IMR-90 (cell line): ENCODE data around the gene OSBPL3. TPM values are rescaled to one million over a fixed set of nuclear protein-coding genes. Genes with fewer than 3 reads are reported as not detected.

Experiments used
- ATAC-seq: fragments of 200-7000 bp; cut with Tn5 transposase; 2 replicates; pipeline ENCODE4 v1.9.1; 2020; ENCODE audit warnings: low read depth, mild to moderate bottlenecking, moderate library complexity
- BruUV-seq: library from RNA; stranded (reverse); fragments of 400-500 nt; replicated peaks from 2 replicates; lab custom pipeline; 2021; lab: Mats Ljungman, UMichigan
- CTCF ChIA-PET: fragments of 300-600 bp; formaldehyde crosslinking; extraction: SDS; loops from one replicate; lab custom pipeline; 2021; ENCODE audit warnings: antibody characterized with exemption; lab: Yijun Ruan, JAX
- POLR2A ChIA-PET: fragments of 300-600 bp; sonication (Branson Sonifier 250); formaldehyde crosslinking; loops from one replicate; lab custom pipeline; 2022; ENCODE audit warnings: antibody characterized with exemption; ENCODE audit not compliant: unreplicated experiment; lab: Charles Lee
- DNase-seq: peaks from one replicate; pipeline ENCODE4 v3.0.0; 2013
- H2AFZ ChIP-seq: replicated peaks from 2 replicates; pipeline ENCODE3; 2013; ENCODE audit warnings: low read length, mild to moderate bottlenecking; ENCODE audit not compliant: poor library complexity
- H2AK5ac ChIP-seq: 2 replicates; pipeline ENCODE4 v1.6.1; 2013; ENCODE audit warnings: low read depth, low read length, inconsistent platforms
- H2AK9ac ChIP-seq: replicated peaks from 2 replicates; pipeline ENCODE3; 2013; ENCODE audit warnings: mild to moderate bottlenecking, low read depth, low read length, moderate library complexity; ENCODE audit not compliant: poor library complexity
- H2BK120ac ChIP-seq: 2 replicates; pipeline ENCODE4 v1.6.1; 2013; ENCODE audit warnings: low read depth, low read length, inconsistent platforms
- H2BK15ac ChIP-seq: 3 replicates; pipeline ENCODE4 v1.6.1; 2013; ENCODE audit warnings: low read depth, low read length, inconsistent platforms
- H2BK20ac ChIP-seq: 2 replicates; pipeline ENCODE4 v1.6.1; 2013; ENCODE audit warnings: low read depth, mild to moderate bottlenecking, inconsistent platforms, low read length, moderate library complexity
- H2BK5ac ChIP-seq: 2 replicates; pipeline ENCODE4 v1.6.1; 2013; ENCODE audit warnings: mild to moderate bottlenecking, low read depth, low read length, inconsistent platforms; ENCODE audit not compliant: poor library complexity, severe bottlenecking
- H3K14ac ChIP-seq: replicated peaks from 2 replicates; pipeline ENCODE4 v1.6.1; 2013; ENCODE audit warnings: low read depth, low read length, inconsistent platforms
- H3K18ac ChIP-seq: 2 replicates; pipeline ENCODE4 v1.6.1; 2013; ENCODE audit warnings: low read depth, low read length, control low read depth
- H3K23ac ChIP-seq: 2 replicates; pipeline ENCODE4 v1.6.1; 2013; ENCODE audit warnings: low read depth, low read length, inconsistent platforms
- H3K27ac ChIP-seq: 2 replicates; pipeline ENCODE4 v1.5.1; 2013; ENCODE audit warnings: mild to moderate bottlenecking, control low read depth, low read length; ENCODE audit not compliant: insufficient read depth
- H3K27me3 ChIP-seq: 2 replicates; pipeline ENCODE4 v1.6.1; 2013; ENCODE audit warnings: low read length; ENCODE audit not compliant: control insufficient read depth, insufficient read depth
- H3K36me3 ChIP-seq: 2 replicates; pipeline ENCODE4 v1.6.1; 2013; ENCODE audit warnings: low read length, mixed read lengths; ENCODE audit not compliant: control insufficient read depth, insufficient read depth
- H3K4ac ChIP-seq: 2 replicates; pipeline ENCODE4 v1.6.1; 2013; ENCODE audit warnings: low read depth, low read length, inconsistent platforms
- H3K4me1 ChIP-seq: 2 replicates; pipeline ENCODE4 v1.6.1; 2013; ENCODE audit warnings: low read length, mixed read lengths; ENCODE audit not compliant: control insufficient read depth, insufficient read depth
- H3K4me2 ChIP-seq: 2 replicates; pipeline ENCODE4 v1.6.1; 2013; ENCODE audit warnings: low read depth, mild to moderate bottlenecking, control low read depth, low read length, moderate library complexity
- H3K4me3 ChIP-seq: 2 replicates; pipeline ENCODE4 v1.5.1; 2013; ENCODE audit warnings: low read depth, mild to moderate bottlenecking, control low read depth, low read length, moderate library complexity; ENCODE audit not compliant: insufficient read depth
- H3K56ac ChIP-seq: 2 replicates; pipeline ENCODE4 v1.6.1; 2013; ENCODE audit warnings: low read length, inconsistent platforms; ENCODE audit not compliant: insufficient read depth; ENCODE audit errors: extremely low read depth
- H3K79me1 ChIP-seq, 2 experiments: 2 replicates each; pipeline ENCODE4 v1.6.1; 2013; ENCODE audit warnings: low read length in 2 of 2, inconsistent platforms in 1 of 2, low read depth in 1 of 2
- H3K9ac ChIP-seq: 2 replicates; pipeline ENCODE4 v1.6.1; 2013; ENCODE audit warnings: low read depth, low read length, control low read depth
- H3K9me1 ChIP-seq: 2 replicates; pipeline ENCODE4 v1.6.1; 2013; ENCODE audit warnings: low read length, inconsistent platforms; ENCODE audit not compliant: insufficient read depth
- H3K9me3 ChIP-seq: 2 replicates; pipeline ENCODE4 v1.6.1; 2013; ENCODE audit warnings: low read length; ENCODE audit not compliant: control insufficient read depth, insufficient read depth
- H4K20me1 ChIP-seq: 2 replicates; pipeline ENCODE4 v1.6.1; 2013; ENCODE audit warnings: low read length, inconsistent platforms; ENCODE audit not compliant: insufficient read depth
- H4K5ac ChIP-seq: 2 replicates; pipeline ENCODE4 v1.6.1; 2013; ENCODE audit warnings: mild to moderate bottlenecking, low read depth, low read length, control low read depth
- H4K8ac ChIP-seq, 2 experiments: 2 replicates each; pipeline ENCODE4 v1.6.1; 2013; ENCODE audit warnings: low read depth in 2 of 2, low read length in 2 of 2, control low read depth in 1 of 2, inconsistent platforms in 1 of 2
- H4K91ac ChIP-seq: 2 replicates; pipeline ENCODE4 v1.6.1; 2013; ENCODE audit warnings: low read depth, low read length, inconsistent platforms; ENCODE audit not compliant: insufficient read depth
- CEBPB ChIP-seq: IDR thresholded peaks from 2 replicates; pipeline ENCODE4 v1.6.1; 2012; ENCODE audit warnings: low read depth, low read length, improper control_type of control experiment
- FOS ChIP-seq: fragments of 150-350 bp; IDR thresholded peaks from 2 replicates; pipeline ENCODE4 v1.6.1; 2016; ENCODE audit warnings: low read depth, low read length
- MAFK ChIP-seq: IDR thresholded peaks from 2 replicates; pipeline ENCODE4 v1.6.1; 2012; ENCODE audit warnings: low read depth, low read length, improper control_type of control experiment
- MXI1 ChIP-seq: IDR thresholded peaks from 2 replicates; pipeline ENCODE4 v1.6.1; 2012; ENCODE audit warnings: low read depth, mild to moderate bottlenecking, low read length, moderate library complexity, borderline replicate concordance
- POLR2A ChIP-seq: IDR thresholded peaks from 2 replicates; pipeline ENCODE4 v1.6.1; 2012; ENCODE audit warnings: mild to moderate bottlenecking, low read depth, low read length
- RAD21 ChIP-seq: IDR thresholded peaks from 2 replicates; pipeline ENCODE4 v1.6.1; 2012; ENCODE audit warnings: low read length, improper control_type of control experiment
- RCOR1 ChIP-seq: IDR thresholded peaks from 2 replicates; pipeline ENCODE4 v1.6.1; 2012; ENCODE audit warnings: mild to moderate bottlenecking, low read length, improper control_type of control experiment; ENCODE audit not compliant: insufficient replicate concordance
- RFX5 ChIP-seq: IDR thresholded peaks from 2 replicates; pipeline ENCODE4 v1.8.0; 2012; ENCODE audit warnings: low read depth, mild to moderate bottlenecking, low read length, moderate library complexity
- SMC3 ChIP-seq: fragments of 150-350 bp; IDR thresholded peaks from 2 replicates; pipeline ENCODE4 v1.6.1; 2016; ENCODE audit warnings: low read depth, mild to moderate bottlenecking, antibody characterized with exemption, low read length, moderate library complexity
- WGBS, 2 experiments: methylation state at CpG; one replicate each; pipeline versions ENCODE4 v1.1.5 to v1.1.7; 2013; ENCODE audit warnings: missing lambda C conversion rate in 2 of 2; ENCODE audit not compliant: insufficient read length in 1 of 2; ENCODE audit errors: extremely low coverage in 2 of 2; 5-methylcytosine and 5-hydroxymethylcytosine counted together
- dilution Hi-C: fragments of 300-500 bp; cut with HindIII; formaldehyde crosslinking; loops from one replicate; pipeline ENCODE4 v1.14.3; 2018; ENCODE audit warnings: low sequenced_read_pairs; ENCODE audit not compliant: unreplicated experiment
- in situ Hi-C: fragments of 300-500 bp; cut with MboI; formaldehyde crosslinking; loops from 3 replicates; pipeline ENCODE4 v1.14.3; 2019; ENCODE audit warnings: low sequenced_read_pairs, inconsistent platforms, mixed read lengths
- intact Hi-C: fragments of 100-400 bp; cut with micrococcal nuclease; formaldehyde crosslinking; loops from 2 replicates; pipeline ENCODE4 v1.10.0; 2022
- polyA plus RNA-seq, 3 experiments: library from polyadenylated mRNA; depleted of rRNA; stranded (reverse); fragments of >200 nt; gene quantifications; 2 replicates each; pipeline ENCODE4 v1.2.3, GENCODE V29; 2012; ENCODE audit warnings: low replicate concordance in 1 of 3
- total RNA-seq: library from RNA; depleted of rRNA; stranded (reverse); fragments of >200 nt; gene quantifications from 2 replicates; pipeline ENCODE4 v1.2.3, GENCODE V29; 2012
- TF ChIP-seq, protein P1 (sequence below): fragments of 150-350 bp; IDR thresholded peaks from 2 replicates; pipeline ENCODE4 v1.6.1; 2016; ENCODE audit warnings: low read depth, mild to moderate bottlenecking, low read length, moderate library complexity, borderline replicate concordance

Gene OSBPL3
- total and polyA plus RNA-seq, 2 of the 4 experiments (the other 2 are of a cell fraction), result 18.0 to 29.9 TPM

DNA sequence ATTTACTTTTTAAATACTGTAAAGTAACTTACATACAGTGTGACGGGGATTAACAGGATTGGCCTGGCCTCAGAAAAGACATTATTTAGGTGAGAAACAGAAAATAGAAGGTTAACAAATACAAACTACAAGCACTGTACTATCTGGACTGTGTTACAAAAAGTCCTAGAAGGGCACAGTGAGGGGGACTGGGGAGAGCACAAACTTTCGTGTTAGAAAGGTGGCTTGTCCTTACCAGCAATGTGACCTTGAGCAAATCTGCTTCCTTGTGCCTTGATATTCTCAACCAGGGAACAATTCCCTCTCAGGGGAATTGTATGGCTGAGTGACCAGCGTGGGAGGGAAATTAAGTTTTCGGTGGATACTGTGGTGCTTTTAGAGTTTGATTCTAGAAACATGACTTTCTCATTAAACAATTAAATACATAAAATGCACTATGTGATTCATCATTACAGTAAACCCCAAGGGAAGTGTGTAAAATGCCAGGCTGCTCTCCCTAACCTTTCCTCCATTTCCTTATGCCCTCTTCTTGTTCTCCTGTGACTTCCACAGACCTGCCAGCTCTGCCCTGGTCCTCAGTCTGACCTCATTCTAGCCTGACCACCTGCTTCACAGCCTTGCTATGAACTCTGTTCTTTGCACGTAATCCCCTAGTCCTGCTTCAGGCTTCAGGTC is 57.7 kb downstream of the OSBPL3 start (continued):
- no peak for TF ChIP-seq RAD21
- no peak for TF ChIP-seq FOS

DNA sequence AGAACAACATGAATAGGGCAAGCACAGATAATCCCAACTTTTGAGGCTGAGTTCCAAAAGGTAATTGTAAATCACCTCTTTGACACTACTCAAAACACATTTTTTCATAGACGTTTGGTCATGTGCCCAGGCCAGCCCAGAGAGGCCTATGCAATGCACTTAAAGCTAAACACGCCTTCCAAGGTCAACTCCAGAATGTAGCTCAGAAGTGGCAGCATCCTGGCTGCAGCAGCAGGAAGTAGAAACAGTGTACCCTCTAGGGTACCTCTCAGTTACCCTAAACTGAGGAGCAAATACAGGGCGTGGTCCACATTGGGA is 58.7 kb downstream of the OSBPL3 start:
- in situ Hi-C loops (no loop called here), intact Hi-C loops (loop anchor here (10.0 kb wide), 1 partner anchor 53 kb away; no protein-coding TSS in a partner anchor)
- peaks cover 57 to 71% of the 10 kb centered on the region in 2 experiments for H3K79me1 ChIP-seq

More for the DNA sequence above, 58.7 kb downstream of the OSBPL3 start:
- ChIA-PET CTCF (interaction anchor here (1.1 kb wide), 1 partner anchor 21 kb away, joined by 3 read pairs; no protein-coding TSS in a partner anchor), POLR2A (no interaction called here)
- BruUV-seq, result no TSS peak
- peak overlapping the region; percentile 13 for H3K14ac ChIP-seq
- H2AK5ac ChIP-seq, result 0 out of 2 replicates have a peak overlapping the region, but pooled peaks have one; percentile 4
- 0 out of 2 replicates have a peak overlapping the region, but pooled peaks have one; percentile 18 for H3K4ac ChIP-seq
- 50% methylated on average over 1 of the region's 3 CpGs; no CpG with 5 or more reads in 1 of the 2 experiments for WGBS, 2 experiments
- no peak overlapping the region for H2BK5ac ChIP-seq
- H4K8ac ChIP-seq, result no peak overlapping the region
- H3K27ac ChIP-seq, result no peak overlapping the region
- peaks cover 20% of the 10 kb centered on the region; the same call in 1 of the 2 replicates for H4K20me1 ChIP-seq
- no peak overlapping the region for H3K4me3 ChIP-seq
- H3K4me2 ChIP-seq, result no peak overlapping the region
- no peak overlapping the region for H2AFZ ChIP-seq
- peaks cover 28% of the 10 kb centered on the region for H3K4me1 ChIP-seq
- H4K5ac ChIP-seq, result peak overlapping the region; percentile 26; the same call in 1 of the 2 replicates
- H4K91ac ChIP-seq, result no peak overlapping the region
- H2BK15ac ChIP-seq, result no peak overlapping the region
- no peaks in the 10 kb centered on the region for H3K36me3 ChIP-seq
- H3K9me3 ChIP-seq, result no peaks in the 10 kb centered on the region
- H3K27me3 ChIP-seq, result no peaks in the 10 kb centered on the region
- dilution Hi-C loops, result no loop called here
- DNase-seq, result no peak
- H3K9me1 ChIP-seq, result peaks cover 22% of the 10 kb centered on the region
- no peak overlapping the region for H2BK20ac ChIP-seq
- TF ChIP-seq RCOR1 (no peak), RAD21 (no peak), MAFK (no peak), MXI1 (no peak), SMC3 (no peak), RFX5 (no peak), CEBPB (no peak), POLR2A (no peak)
- TF ChIP-seq, protein P1, sequence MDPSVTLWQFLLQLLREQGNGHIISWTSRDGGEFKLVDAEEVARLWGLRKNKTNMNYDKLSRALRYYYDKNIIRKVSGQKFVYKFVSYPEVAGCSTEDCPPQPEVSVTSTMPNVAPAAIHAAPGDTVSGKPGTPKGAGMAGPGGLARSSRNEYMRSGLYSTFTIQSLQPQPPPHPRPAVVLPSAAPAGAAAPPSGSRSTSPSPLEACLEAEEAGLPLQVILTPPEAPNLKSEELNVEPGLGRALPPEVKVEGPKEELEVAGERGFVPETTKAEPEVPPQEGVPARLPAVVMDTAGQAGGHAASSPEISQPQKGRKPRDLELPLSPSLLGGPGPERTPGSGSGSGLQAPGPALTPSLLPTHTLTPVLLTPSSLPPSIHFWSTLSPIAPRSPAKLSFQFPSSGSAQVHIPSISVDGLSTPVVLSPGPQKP, result no peak
- ATAC-seq, result no peak
- peak overlapping the region; percentile 2; the same call in 1 of the 2 replicates for H3K18ac ChIP-seq
- H3K9ac ChIP-seq, result no peak overlapping the region
- H3K23ac ChIP-seq, result no peak overlapping the region
- no peak overlapping the region for H2AK9ac ChIP-seq
- H2BK120ac ChIP-seq, result no peak overlapping the region
- H3K56ac ChIP-seq, result no peak overlapping the region
